Erythroblast (primary cell): ENCODE data around the gene SNX2.

ENCODE experiments used
- DNase-seq, 2 experiments: peaks; one replicate each; lab custom pipeline; 2025; lab: John Stamatoyannopoulos, UW
- GATA1 ChIP-seq: IDR thresholded peaks from 2 replicates; pipeline ENCODE4 v1.6.1; 2011; ENCODE audit warnings: low read depth, mild to moderate bottlenecking, control low read depth, low read length, moderate library complexity
- POLR2A ChIP-seq: IDR thresholded peaks from 2 replicates; pipeline ENCODE4 v1.6.1; 2011; ENCODE audit warnings: mild to moderate bottlenecking, low read length

Gene SNX2

GRCh38 chr5:122785294-122785693, 10.4 kb downstream of the SNX2 start:
- TF ChIP-seq GATA1, result no peak
- TF ChIP-seq POLR2A, result no peak
- no peak for DNase-seq

DNA sequence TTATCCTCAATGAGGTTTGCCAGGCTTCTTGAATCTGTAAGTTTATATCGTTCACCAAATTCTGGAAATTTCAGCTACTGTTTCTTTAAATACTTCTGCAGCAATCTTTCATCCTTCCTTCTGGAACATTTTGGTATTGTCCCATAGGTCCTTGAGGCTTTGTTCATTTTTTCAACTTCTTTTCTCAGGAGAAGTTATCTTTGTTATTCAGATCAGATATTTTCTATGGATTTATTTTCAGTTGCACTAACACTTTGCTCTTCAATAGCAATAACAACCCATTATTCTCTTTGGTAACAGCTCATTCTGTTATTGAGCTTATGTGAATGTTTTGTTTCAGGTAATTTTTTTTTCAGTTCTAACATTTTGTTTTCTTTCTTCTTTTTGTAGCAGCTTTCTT, 13.5 kb downstream of the SNX2 start:
- TF ChIP-seq GATA1 (no peak), POLR2A (no peak)
- DNase-seq, result no peak

- TF ChIP-seq GATA1 (no peak), POLR2A (no peak)
Measured at GRCh38 chr5:122788996-122789395, 14.1 kb downstream of the SNX2 start.

GRCh38 chr5:122789461-122790171, 14.7 kb downstream of the SNX2 start:
- no peak for TF ChIP-seq GATA1
- no peak for TF ChIP-seq POLR2A
- no peak for DNase-seq

More at GRCh38 chr5:122788996-122789395, 14.1 kb downstream of the SNX2 start:
- no peak for DNase-seq

DNA sequence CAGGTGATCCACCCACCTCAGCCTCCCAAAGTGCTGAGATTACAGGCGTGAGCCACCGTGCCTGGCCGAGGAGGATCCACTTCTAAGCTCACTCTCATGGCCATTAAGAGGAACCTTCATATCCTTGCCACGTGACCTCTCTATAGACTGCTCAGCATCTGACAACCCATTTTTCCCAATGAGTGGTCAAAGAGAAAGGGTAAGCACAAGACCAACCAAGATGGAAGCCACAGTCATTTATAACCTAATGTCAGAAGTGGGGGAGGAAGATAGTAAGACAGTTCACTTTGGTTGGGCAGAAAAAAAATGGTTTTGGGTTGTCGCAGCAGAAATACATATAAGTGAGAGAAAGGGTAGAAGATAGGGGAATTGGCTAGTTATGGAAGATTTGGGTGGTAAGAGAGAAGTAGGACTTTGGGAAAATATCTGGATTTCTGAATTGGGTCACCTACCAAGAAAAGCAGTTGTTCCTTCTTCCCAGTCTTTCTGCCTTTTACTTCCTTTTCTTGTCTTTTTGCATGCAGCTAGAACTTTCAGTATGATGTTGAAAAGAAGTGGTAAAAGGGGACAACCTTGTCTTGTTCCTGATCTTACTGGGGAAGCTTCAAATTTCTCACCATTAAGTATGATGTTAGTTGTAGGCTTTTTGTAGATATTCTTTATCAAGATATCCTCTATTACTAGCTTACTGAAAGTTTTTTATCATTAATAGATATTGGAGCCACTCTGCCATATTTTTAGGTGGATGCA, 15.6 kb downstream of the SNX2 start:
- TF ChIP-seq POLR2A, result no peak
- TF ChIP-seq GATA1, result no peak
- DNase-seq, result no peak

DNA sequence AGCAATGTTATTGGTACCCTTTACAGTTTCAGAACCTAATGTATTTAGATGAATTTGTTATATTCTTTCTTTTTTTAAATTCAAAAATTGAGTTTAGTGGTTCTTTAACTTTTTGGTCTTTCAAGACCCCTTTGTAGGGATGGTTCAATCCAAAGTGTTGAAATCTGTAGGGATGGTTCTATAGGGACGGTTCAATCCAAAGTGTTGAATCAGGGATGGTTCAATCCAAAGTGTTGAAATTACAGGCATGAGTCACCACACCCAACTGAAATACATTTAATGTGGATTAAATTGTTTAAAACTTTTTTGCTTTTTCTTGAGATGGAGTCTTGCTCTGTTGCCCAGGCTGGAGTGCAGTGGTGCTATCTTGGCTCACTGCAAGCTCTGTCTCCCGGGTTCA, 30.6 kb downstream of the SNX2 start:
- no peak for DNase-seq
- TF ChIP-seq GATA1, result no peak
- TF ChIP-seq POLR2A, result no peak

DNA sequence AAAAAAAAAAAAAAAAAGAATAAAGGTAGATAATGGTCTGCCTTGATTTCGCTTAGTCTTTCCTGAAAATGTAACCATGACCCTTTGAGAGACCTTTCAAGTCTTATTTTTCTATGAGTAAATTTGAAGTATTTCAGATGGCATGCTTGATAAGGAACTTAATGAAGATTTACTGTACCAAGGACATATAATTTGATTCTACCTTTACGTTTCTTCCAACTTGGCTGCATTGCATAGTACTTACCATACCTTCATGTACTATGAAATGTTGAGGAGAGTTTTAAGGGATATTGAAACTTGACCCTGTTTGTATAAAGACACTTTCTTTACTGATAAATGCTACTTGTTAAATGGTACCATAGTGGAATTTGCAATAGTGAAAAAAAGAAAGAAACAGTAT, 35.5 kb downstream of the SNX2 start:
- TF ChIP-seq GATA1 (no peak), POLR2A (no peak)

GRCh38 chr5:122815218-122815767, 40.4 kb downstream of the SNX2 start:
- peak; percentile 2 to 59 for DNase-seq
- TF ChIP-seq GATA1 (no peak), POLR2A (no peak)

More for the DNA sequence above, 35.5 kb downstream of the SNX2 start:
- no peak for DNase-seq

- TF ChIP-seq GATA1 (no peak), POLR2A (no peak)
- no peak for DNase-seq
Measured at GRCh38 chr5:122816756-122817155, 41.9 kb downstream of the SNX2 start.

- no peak for TF ChIP-seq GATA1
- TF ChIP-seq POLR2A, result no peak
Measured at GRCh38 chr5:122831984-122832383, 57.1 kb downstream of the SNX2 start.

GRCh38 chr5:122835681-122836080, 60.8 kb downstream of the SNX2 start:
- TF ChIP-seq POLR2A, result no peak
- TF ChIP-seq GATA1, result no peak
- DNase-seq, result peak in 1 of 2 experiments; percentile 11

More at GRCh38 chr5:122831984-122832383, 57.1 kb downstream of the SNX2 start:
- DNase-seq, result no peak

DNA sequence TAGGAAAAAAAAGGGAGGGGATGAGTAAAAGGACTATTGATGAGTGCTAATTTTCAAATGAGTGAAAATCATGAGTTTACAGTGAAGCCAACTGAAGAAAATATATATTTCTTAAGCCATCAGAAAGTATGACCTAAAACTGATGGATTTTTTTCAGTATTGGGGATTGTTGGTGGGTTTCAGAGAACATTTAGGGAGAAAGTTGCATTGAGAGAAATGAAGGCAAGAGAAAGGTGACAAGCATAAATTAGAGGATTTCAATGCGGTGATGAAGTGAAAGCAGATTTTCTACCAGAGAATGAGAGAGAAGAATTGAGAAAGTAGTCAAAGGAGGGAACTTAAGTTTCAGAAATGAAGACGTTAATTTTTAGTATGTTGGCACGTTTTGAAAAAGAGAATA, 62.1 kb downstream of the SNX2 start:
- TF ChIP-seq GATA1, result no peak
- no peak for TF ChIP-seq POLR2A

GRCh38 chr5:122839731-122840130, 64.9 kb downstream of the SNX2 start:
- no peak for DNase-seq
- TF ChIP-seq POLR2A (no peak), GATA1 (no peak)

More for the DNA sequence above, 62.1 kb downstream of the SNX2 start:
- DNase-seq, result no peak

DNA sequence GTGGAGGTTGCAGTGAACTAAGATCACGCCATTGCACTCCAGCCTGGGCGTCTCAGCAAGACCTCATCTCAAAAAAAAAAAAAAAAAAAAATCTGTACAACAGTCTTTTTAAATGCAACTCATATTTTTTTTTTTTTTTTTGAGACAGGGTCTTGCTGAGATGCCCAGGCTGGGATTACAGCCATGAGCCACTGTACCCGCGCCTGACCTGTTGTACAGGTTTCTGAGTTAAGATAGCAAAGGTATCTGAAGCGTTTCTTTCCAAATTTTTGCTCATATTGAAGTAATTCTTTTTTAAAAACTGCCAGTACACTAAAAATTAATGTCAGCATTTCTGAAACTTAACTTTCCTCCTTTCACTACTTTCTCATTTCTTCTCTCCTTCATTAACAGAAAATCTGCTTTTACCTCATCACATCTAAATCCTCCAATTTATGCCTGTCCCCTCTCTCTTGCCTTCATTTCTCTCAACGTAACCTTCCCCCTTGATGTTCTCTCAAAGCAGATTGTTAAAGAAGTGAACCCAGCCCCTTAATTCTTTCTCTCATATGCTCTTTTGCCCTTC, 67.2 kb downstream of the SNX2 start:
- DNase-seq, result no peak
- TF ChIP-seq GATA1 (no peak), POLR2A (no peak)
